Measurements from ENCODE around the gene RPRM.

Gene RPRM

DNA sequence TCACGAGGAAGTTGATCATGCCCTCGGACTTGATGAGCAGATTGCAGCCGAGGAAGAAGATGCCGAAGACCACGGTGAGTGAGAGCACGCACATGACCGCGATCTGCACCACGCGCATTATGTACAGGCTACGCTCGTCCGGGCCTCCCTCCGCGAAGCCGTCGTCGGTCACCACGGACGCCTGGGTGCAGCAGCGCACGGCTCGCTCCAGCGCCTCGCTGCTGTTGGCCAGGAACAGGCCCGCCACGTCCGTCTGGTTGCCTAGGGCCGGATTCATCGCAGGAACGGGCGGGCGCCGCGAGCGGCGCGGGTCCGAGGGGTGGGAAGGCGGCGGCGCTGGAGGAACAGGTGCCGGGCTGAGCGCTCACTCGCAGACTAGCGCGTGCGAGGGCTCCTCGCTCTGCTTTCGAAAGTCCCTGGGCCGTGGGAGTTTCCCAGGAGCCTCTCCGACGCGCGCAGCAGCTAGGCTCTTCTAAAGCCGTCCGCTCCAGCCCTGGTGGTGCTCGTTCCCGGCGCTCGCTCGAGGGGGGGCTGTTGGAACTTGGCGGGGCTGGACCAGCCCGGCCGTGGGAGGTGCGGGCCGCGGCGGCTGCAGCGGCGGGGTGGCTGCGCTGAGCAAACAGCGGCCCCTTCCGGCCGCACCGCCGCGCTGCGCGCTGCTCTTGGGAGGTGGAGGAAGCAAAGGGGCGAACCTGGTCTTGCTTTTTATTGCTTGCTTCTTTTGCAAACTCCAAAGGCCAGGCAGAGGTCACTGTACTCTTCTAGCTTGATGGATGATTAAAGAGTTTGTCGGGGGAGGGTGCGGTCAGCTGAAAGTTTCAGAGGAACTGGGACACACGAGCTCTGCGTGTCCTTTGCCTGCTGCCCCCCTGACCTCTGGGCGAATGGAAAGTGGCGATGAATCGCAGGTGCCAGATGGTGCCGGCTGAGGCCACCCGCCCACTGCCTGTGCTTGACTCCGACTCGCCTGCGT is at the start of gene RPRM:
TSS of gene RPRM (minus strand) at position 474 of the 973 bp plus-strand sequence. CDS start at position 277, 197 bp downstream.
- no peak within 1 kb of the TSS for H2AFZ ChIP-seq (ENCODE audit: low read length)
- H3K4me3 ChIP-seq (ENCODE audit: low read length): no peak within 1 kb of the TSS

DNA sequence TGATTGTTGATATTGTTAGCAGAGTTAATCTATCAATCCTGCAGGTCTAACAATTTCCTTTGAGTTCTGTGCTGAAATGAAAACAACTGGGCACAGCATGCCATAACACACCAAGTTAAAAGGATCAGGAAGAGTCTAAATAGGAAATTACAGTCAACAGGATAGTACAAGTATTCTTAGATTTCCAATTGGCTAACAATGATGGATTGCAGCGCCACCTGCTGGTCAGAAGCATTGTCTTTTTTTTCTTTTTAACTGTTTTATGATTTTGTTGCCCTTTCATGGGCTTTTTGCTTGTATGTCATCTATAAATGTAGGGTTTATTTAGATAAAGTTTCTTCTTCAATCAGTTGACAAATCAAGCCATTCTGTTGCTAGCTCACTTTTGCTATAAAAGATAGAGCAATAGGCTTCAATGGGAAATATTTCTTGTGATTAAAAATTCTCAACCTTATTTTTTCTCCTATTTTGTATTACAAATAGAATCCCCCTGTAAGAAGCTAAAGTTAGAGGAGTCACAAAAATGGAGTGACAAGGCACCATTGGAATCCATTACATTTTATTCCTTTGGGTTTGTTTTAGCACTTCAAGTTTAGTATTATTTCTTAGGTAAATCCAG is 40.8 kb upstream of the RPRM start:
- H3K9ac ChIP-seq (ENCODE audit: low read length): no peak overlapping the region
- no peaks in the 10 kb centered on the region for H3K4me1 ChIP-seq (ENCODE audit: low read length)
- no peaks in the 10 kb centered on the region for H3F3A ChIP-seq (ENCODE audit: insufficient read depth, low read length)
- H3K27ac ChIP-seq (ENCODE audit: low read length): no peak overlapping the region
- H3K79me2 ChIP-seq (ENCODE audit: low read length): no peaks in the 10 kb centered on the region
- H3K4me2 ChIP-seq (ENCODE audit: low read depth, low read length): no peak overlapping the region
- no peak overlapping the region for H2AFZ ChIP-seq (ENCODE audit: low read length)
- H4K20me1 ChIP-seq (ENCODE audit: insufficient read depth, low read length): no peaks in the 10 kb centered on the region
- no peak for TF ChIP-seq EZH2phosphoT487 (IDR thresholded peaks at IDR 0.05; ENCODE audit: low read length)
- TF ChIP-seq EZH2 (optimal IDR thresholded peaks at IDR 0.05; ENCODE audit: low read depth, low read length): no peak
- TF ChIP-seq, protein P1, sequence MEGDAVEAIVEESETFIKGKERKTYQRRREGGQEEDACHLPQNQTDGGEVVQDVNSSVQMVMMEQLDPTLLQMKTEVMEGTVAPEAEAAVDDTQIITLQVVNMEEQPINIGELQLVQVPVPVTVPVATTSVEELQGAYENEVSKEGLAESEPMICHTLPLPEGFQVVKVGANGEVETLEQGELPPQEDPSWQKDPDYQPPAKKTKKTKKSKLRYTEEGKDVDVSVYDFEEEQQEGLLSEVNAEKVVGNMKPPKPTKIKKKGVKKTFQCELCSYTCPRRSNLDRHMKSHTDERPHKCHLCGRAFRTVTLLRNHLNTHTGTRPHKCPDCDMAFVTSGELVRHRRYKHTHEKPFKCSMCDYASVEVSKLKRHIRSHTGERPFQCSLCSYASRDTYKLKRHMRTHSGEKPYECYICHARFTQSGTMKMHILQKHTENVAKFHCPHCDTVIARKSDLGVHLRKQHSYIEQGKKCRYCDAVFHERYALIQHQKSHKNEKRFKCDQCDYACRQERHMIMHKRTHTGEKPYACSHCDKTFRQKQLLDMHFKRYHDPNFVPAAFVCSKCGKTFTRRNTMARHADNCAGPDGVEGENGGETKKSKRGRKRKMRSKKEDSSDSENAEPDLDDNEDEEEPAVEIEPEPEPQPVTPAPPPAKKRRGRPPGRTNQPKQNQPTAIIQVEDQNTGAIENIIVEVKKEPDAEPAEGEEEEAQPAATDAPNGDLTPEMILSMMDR (IDR thresholded peaks at IDR 0.05; ENCODE audit: low read length): peak; percentile 82
- no peaks in the 10 kb centered on the region for H3K9me2 ChIP-seq (replicated peaks; ENCODE audit: insufficient read depth, low read length)
- no peaks in the 10 kb centered on the region for H3K36me3 ChIP-seq (replicated peaks; ENCODE audit: insufficient read depth, low read length)
- no peak overlapping the region for H3K4me3 ChIP-seq (ENCODE audit: low read length)
- DNase-seq: peak; percentile 46
- no peaks in the 10 kb centered on the region for H3K27me3 ChIP-seq (replicated peaks; ENCODE audit: insufficient read depth, low read length)
- H3K9me3 ChIP-seq (replicated peaks; ENCODE audit: insufficient read depth, low read length): no peaks in the 10 kb centered on the region

More for the DNA sequence above, at the start of gene RPRM:
- no peak for DNase-seq
- Histone ChIP-seq H3F3A (ENCODE audit: insufficient read depth, low read length) (no peaks in the 10 kb centered on the region; the same call in 1 of the 2 replicates), H3K4me2 (ENCODE audit: low read depth, low read length) (no peak within 1 kb of the TSS), H3K27ac (ENCODE audit: low read length) (no peak within 1 kb of the TSS), H3K4me1 (ENCODE audit: low read length) (no peaks in the 10 kb centered on the region), H3K36me3 (replicated peaks; ENCODE audit: insufficient read depth, low read length) (no peaks in the 10 kb centered on the region), H3K79me2 (ENCODE audit: low read length) (no peaks in the 10 kb centered on the region), H4K20me1 (ENCODE audit: insufficient read depth, low read length) (no peaks in the 10 kb centered on the region), H3K9me2 (replicated peaks; ENCODE audit: insufficient read depth, low read length) (no peaks in the 10 kb centered on the region), H3K27me3 (replicated peaks; ENCODE audit: insufficient read depth, low read length) (no peaks in the 10 kb centered on the region), H3K9ac (ENCODE audit: low read length) (no peak within 1 kb of the TSS), H3K9me3 (replicated peaks; ENCODE audit: insufficient read depth, low read length) (no peaks in the 10 kb centered on the region)
- TF ChIP-seq EZH2 (optimal IDR thresholded peaks at IDR 0.05; ENCODE audit: low read depth, low read length) (no peak), EZH2phosphoT487 (IDR thresholded peaks at IDR 0.05; ENCODE audit: low read length) (no peak)
- TF ChIP-seq, protein P1 (IDR thresholded peaks at IDR 0.05; ENCODE audit: low read length): peak; percentile 41

DNA sequence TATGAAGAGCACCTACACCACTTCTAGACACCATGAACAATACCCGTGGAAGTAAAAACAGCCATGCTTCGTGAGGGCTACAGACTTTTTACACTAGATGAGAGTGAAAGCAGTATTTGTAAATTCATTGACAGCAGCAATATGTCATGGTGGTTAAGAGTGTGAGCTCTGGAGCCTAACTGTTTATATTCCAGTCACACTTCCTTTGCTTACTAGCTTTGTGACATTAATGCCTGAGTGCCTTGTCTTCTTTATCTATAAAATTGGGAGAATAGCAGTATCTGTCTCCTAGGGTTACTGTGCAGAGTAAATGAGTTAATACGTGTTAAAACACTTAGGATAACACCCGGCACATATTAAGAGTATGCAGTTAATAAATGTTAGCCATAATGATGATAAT is 33.8 kb upstream of the RPRM start:
- Histone ChIP-seq H3K27me3 (replicated peaks; ENCODE audit: insufficient read depth, low read length) (no peaks in the 10 kb centered on the region), H3K4me1 (ENCODE audit: low read length) (no peaks in the 10 kb centered on the region), H3K79me2 (ENCODE audit: low read length) (no peaks in the 10 kb centered on the region), H3K4me3 (ENCODE audit: low read length) (no peak overlapping the region), H4K20me1 (ENCODE audit: insufficient read depth, low read length) (no peaks in the 10 kb centered on the region), H3F3A (ENCODE audit: insufficient read depth, low read length) (no peaks in the 10 kb centered on the region), H2AFZ (ENCODE audit: low read length) (no peak overlapping the region), H3K4me2 (ENCODE audit: low read depth, low read length) (no peak overlapping the region), H3K9ac (ENCODE audit: low read length) (no peak overlapping the region), H3K27ac (ENCODE audit: low read length) (no peak overlapping the region), H3K9me2 (replicated peaks; ENCODE audit: insufficient read depth, low read length) (no peaks in the 10 kb centered on the region), H3K9me3 (replicated peaks; ENCODE audit: insufficient read depth, low read length) (no peaks in the 10 kb centered on the region), H3K36me3 (replicated peaks; ENCODE audit: insufficient read depth, low read length) (no peaks in the 10 kb centered on the region)
- no peak for DNase-seq
- TF ChIP-seq, protein P1 (IDR thresholded peaks at IDR 0.05; ENCODE audit: low read length): no peak
